Stomach (tissue), 4 donors: ENCODE measurements around the gene SLC27A4.

ENCODE experiments used
- POLR2A ChIP-seq, 4 donors: fragments of 450-650 bp; IDR thresholded peaks; one replicate each; pipeline ENCODE4 v1.6.1; 2016; ENCODE audit warnings: antibody characterized with exemption in 4 of 4, control low read depth in 2 of 4, mild to moderate bottlenecking in 1 of 4, moderate library complexity in 1 of 4
- POLR2AphosphoS5 ChIP-seq, 3 donors: sonication (generic); formaldehyde crosslinking; IDR thresholded peaks; one replicate each; pipeline ENCODE4 v1.6.1; 2016; ENCODE audit warnings: antibody characterized with exemption in 3 of 3
- TF ChIP-seq, protein P1 (sequence below), 7 experiments: fragments of 450-650 bp in 4 of 7; fragments of 200-600 bp in 3 of 7; sonication (generic) in 3 of 7; IDR thresholded peaks; one replicate each; pipeline ENCODE4 v1.5.1; 2016 to 2019; ENCODE audit warnings: antibody characterized with exemption in 7 of 7, control low read depth in 2 of 7, mild to moderate bottlenecking in 1 of 7

DNA sequence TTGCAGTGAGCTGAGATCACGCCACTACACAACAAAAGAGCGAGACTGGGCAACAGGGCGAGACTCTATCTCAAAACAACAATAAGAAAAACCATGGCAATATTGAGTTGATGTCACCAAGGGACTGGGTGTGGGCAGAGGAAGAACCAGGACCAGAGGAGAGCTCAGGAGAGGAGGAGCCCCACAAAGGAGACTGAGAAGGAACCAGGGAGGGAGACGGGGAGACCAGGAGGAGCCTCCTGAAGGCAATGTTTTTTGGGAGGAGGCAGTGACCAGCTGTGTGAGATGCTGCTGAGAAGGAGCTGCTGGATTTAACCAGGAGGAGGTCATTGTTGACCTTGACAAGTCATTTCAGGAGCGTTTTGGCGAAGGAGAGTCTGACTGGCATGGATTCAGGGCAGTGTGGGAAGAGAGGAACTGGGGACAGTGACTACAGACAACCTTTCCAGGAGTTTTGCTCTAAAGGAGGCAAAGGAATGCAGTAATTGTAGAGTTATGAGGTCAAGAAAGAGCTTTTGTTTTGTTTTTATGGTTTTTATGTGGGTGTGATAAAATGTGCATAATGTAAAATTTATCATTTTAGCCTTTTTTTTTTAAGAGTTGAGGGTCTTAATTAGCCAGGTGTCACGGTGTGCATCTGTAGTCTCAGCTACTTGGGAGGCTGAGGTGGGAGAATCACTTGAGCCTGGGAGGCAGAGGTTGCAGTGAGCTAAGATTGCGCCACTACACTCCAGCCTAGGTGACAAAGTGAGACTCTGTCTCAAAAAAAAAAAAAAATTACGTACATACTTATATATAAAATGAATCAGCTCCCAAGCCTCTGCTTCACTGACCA, 36.0 kb upstream of the SLC27A4 start:
- TF ChIP-seq, protein P1, sequence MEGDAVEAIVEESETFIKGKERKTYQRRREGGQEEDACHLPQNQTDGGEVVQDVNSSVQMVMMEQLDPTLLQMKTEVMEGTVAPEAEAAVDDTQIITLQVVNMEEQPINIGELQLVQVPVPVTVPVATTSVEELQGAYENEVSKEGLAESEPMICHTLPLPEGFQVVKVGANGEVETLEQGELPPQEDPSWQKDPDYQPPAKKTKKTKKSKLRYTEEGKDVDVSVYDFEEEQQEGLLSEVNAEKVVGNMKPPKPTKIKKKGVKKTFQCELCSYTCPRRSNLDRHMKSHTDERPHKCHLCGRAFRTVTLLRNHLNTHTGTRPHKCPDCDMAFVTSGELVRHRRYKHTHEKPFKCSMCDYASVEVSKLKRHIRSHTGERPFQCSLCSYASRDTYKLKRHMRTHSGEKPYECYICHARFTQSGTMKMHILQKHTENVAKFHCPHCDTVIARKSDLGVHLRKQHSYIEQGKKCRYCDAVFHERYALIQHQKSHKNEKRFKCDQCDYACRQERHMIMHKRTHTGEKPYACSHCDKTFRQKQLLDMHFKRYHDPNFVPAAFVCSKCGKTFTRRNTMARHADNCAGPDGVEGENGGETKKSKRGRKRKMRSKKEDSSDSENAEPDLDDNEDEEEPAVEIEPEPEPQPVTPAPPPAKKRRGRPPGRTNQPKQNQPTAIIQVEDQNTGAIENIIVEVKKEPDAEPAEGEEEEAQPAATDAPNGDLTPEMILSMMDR (IDR thresholded peaks at IDR 0.05): no peak
- TF ChIP-seq POLR2AphosphoS5 (IDR thresholded peaks at IDR 0.05) (no peak), POLR2A (IDR thresholded peaks at IDR 0.05) (no peak)
